HK-2 (cell line): ENCODE data around the gene VIPR2.

ENCODE experiments used
- DNase-seq: peaks from one replicate; pipeline ENCODE4 v3.0.0-alpha.2; 2018; ENCODE audit not compliant: unreplicated experiment

Gene VIPR2

DNA sequence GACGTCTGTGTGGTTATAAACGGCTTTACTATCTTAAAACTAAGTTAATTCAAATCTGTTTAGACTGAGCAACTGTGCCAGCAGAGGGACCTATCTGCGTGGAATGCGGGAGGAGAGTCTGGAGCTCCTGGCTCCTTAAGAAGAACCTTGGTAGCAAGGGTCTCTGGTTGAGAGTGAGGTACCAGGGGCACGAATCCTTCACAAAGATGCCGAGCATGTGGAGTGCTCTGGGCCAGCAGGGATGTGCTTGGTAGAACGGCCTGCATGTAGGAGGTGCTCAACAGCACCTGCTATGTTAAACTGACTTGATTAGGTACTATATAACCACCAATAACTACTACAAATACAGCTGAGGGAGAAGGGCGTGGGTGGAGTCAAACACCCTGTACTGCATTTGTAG is 102.6 kb downstream of the VIPR2 start:
- no peak for DNase-seq

DNA sequence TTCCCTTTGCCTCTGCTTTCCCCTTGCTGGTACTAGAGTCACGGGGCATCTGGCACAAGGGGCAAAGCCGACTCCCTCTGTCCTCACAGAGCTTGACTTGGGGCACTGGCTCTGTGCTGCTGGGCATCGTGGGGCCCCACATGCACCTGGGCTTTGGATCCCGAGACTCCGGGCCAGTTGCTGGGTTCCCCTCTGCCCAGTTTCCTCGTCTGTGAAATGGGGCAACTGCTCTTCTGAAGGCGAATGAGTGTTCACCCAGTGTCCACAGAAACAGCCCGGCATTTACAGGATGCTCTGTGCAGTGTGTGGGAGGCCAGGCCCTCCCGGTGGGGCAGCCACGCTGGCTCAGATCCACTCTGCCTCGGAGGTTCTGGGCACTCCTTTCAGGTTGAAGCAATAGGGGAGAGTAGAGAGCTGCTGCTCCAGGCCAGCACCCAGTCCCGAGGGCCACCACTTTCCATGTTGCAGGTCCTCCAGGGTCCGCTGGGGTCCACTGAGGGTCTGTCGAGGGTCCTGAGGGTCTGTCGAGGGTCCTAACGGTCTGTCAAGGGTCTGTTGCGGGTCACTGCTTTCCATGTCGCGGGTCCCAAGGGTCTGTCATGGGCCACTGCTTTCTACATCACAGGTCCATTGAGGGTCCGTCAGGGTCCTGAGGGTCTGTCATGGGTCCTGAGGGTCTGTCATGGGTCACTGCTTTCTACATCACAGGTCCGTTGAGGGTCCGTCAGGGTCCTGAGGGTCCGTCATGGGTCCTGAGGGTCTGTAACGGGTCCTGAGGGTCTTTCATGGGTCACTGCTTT is 103.6 kb downstream of the VIPR2 start:
- no peak for DNase-seq

GRCh38 chr7:159040146-159040545 is 104.5 kb downstream of the VIPR2 start:
- no peak for DNase-seq

DNA sequence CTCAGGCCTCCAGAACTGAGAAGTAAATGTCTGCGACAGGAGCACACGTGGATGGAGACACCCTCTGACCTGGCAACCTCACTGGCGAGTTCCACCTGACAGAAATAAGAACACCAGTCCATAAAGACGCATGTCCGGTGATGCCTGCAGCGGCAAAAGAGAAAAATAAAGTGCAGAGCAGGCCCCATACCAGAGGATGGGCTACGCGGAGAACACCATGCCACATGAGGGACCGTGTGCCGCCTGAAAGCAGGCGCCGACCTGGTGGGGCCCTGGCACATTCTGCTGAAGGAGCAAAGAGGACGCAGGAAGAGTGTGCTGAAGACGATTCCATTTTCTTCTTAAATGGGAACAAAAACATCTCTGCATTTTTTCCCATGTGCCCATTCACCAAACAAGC is 105.0 kb downstream of the VIPR2 start:
- no peak for DNase-seq

DNA sequence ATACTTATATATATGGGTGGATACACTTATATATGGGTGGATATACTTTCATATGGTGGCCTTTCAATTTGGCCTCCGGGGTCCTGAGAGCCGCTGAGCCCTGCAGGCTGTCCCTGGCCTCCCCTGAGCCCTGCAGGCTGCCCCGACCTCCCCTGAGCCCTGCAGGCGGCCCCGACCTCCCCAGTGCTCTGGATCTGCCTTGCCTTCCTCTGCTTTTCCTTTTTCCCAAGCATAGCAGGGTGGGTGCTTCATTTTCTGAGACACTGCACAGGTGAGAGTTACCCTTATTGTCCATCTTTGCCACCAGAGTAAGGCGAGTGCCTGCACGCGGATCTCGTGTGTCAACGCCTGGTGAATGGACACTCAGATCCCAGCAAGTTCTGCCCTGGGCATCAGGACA is 106.6 kb downstream of the VIPR2 start:
- no peak for DNase-seq

DNA sequence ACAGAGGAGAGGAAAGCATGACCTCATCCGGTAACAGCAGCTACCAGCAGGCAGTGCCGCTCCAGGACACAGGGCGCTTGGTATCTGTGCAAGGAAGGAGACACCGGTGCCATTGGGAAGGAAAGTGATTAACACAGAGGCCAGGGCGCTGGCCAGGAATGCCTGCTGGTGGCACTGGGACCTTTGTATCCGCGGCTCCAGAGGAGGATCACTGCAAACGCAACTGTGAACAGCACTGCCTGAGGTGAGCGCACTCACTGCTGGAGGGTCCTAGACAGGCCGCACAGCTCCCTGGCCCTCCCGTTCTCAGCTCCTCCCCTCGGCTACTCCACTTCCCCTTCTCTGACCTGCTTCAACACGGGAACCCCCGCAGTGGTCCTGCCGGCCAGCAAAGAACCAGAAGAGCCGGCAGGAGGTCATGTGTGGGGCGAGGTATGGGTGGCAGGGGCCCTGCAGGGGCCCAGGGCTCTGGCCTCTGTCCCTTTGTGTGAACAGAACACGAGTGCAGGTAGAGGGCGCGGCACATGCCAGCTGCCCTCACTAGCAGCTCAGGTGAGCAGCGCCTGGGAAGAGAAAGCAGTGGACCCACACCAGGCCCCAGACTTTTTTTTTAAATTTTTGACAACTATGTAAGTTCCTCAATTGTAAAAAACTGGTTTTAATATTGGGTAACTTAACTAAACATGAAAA is 107.6 kb downstream of the VIPR2 start:
- no peak for DNase-seq

DNA sequence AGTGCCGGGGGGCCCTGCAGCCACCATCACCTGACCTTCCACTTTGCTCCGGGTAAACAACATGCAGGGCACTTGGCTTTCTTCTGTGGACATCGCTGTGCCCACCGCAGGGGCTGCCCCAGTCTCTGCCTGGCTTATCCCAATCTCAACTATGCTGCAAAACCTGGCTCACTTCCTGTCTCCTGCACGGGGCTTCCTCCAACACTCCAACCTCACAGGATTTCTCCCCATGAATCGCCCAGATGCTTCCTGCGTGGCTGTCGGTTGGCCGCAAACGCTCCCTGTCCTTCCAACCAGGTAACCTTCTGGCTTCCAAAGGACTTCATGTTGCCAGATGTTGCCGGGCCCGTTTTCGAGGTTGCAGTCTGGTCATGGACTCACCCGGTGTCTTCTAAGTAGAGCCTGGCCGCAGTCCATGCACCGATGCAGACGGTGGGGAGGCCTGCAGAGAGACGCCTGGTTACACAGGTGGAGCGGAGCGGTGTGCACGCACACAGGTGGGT is 109.0 kb downstream of the VIPR2 start:
- DNase-seq = no peak

DNA sequence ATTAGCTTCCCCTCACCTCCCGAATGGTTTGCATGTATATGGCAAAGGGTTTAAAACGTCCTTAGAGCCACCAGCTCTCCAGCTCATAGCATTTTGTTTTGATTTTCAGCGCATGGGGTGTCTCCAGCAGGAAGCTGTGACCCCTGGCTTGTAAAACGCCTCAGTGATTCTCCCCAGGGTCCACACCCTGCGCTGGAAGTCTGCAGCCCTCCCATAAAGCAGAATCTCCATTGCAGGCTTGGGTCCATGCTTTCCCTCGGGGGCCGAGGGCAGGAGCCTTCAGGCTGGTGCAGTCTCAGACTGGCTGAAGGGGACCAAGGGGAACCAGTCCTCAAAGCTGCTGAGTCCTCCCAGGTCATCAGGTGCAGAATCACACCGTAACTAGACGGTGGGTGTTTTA is 109.7 kb downstream of the VIPR2 start:
- no peak for DNase-seq

DNA sequence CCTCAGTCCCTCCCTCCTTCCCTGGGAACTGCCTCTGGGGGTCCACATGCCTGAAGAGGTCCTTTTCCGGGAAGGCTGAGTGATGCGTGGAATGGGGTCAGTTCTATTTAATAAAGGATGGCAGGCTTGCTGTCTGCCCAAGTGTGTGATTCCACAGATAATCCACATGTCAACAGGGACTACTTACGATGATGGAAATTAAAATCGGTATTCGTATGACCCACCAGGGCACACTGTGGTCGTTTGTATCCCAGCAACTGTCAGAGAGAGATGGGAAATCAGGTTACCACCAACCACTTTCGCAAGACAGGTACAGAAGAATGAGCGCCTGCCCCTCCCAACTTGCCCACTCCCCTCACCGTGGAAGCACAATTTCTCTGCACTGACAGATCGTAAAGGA is 110.3 kb downstream of the VIPR2 start:
- DNase-seq = no peak

- DNase-seq = no peak
Observed at GRCh38 chr7:159033956-159034355, 110.7 kb downstream of the VIPR2 start.

DNA sequence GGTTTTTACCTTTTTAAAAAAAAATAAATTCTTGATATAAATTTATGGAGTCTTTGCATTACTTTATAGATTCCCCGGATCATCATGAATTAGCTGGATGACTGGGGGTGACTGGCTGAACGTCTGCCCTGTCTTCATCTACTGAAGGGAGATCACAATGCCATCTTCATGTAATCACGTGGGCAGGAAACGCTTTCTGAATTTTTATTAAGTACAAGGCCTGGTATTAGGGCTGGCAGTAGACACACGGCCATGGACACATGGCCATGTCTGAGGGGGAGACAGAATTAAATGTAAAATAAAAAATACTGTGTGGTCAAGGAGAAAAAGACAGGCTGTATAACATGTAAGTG is 111.2 kb downstream of the VIPR2 start:
- DNase-seq = no peak

GRCh38 chr7:159032753-159033472 is 111.8 kb downstream of the VIPR2 start:
- no peak for DNase-seq

- DNase-seq = no peak
Observed at GRCh38 chr7:159032322-159032721, 112.3 kb downstream of the VIPR2 start.

- no peak for DNase-seq
Observed at GRCh38 chr7:159031750-159032149, 112.9 kb downstream of the VIPR2 start.

- DNase-seq = no peak
Observed at GRCh38 chr7:159031135-159031701, 113.4 kb downstream of the VIPR2 start.

- peak; percentile 64 for DNase-seq
Observed at GRCh38 chr7:159030490-159031134, 114.1 kb downstream of the VIPR2 start.

GRCh38 chr7:159028508-159029401 is 115.9 kb downstream of the VIPR2 start:
- no peak for DNase-seq

- DNase-seq = no peak
Observed at GRCh38 chr7:159027789-159028507, 116.7 kb downstream of the VIPR2 start.

DNA sequence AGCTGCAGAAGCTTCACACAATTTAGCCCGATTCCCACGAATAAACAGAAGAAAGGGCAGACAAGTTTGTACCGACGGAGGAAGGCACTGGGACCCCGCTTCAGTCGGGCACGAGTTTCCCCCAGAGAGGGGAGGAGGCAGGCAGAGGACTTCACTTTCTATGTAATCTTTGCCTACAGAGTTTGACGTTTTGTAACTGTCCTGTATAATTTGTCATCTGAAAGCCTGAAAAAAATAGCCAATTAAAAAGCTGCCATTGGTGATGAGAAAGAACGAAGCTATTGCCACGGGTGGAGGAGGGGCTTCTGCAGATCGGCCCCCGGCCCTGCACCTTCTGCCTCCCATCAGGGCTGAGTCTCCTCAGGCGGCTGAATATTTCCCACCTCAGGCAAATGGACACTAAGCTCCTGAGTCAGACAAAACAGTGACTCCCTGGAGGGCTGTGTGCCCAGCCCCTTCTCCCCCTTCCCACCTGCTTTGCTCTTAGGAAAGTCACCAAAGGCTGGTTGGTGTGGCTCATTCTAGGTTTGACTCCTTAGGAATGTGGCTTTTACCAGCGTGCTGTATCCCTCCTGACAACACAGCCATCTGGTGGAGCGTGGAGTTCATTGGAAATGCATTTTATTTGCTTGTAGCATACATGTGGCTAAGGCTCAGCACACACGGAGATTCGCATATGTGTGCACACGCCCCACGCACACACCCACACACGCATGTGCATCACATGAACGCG is 117.4 kb downstream of the VIPR2 start:
- DNase-seq = no peak
